Type B pancreatic cell (in vitro differentiated cells): ENCODE results near the gene GMDS. TPM values are rescaled to one million over a fixed set of nuclear protein-coding genes. Genes with fewer than 3 reads are reported as not detected.
A peak's percentile ranks its signal among the peaks of the same experiment; 100 is the strongest.

Source experiments
- DNase-seq: peaks from one replicate; pipeline ENCODE4 v3.0.0; 2021; ENCODE audit warnings: mixed read lengths; ENCODE audit not compliant: unreplicated experiment; ENCODE audit errors: extremely low spot score
- H3K27ac Mint-ChIP-seq: 2 replicates; pipeline ENCODE4 v1.8.0; 2021; ENCODE audit warnings: mild to moderate bottlenecking, mixed read lengths
- H3K27me3 Mint-ChIP-seq: 2 replicates; pipeline ENCODE4 v1.8.0; 2021; ENCODE audit warnings: mixed read lengths
- H3K36me3 Mint-ChIP-seq: 2 replicates; pipeline ENCODE4 v1.8.0; 2021; ENCODE audit warnings: mixed read lengths
- H3K4me1 Mint-ChIP-seq: one replicate; pipeline ENCODE4 v1.8.0; 2021; ENCODE audit warnings: mixed read lengths; ENCODE audit not compliant: unreplicated experiment
- H3K4me3 Mint-ChIP-seq: 2 replicates; pipeline ENCODE4 v1.8.0; 2021; ENCODE audit warnings: mild to moderate bottlenecking, mixed read lengths
- H3K9me3 Mint-ChIP-seq: 2 replicates; pipeline ENCODE4 v1.8.0; 2021; ENCODE audit warnings: mixed read lengths
- total RNA-seq: library from RNA; stranded (reverse); gene quantifications from 2 replicates; pipeline ENCODE4 v1.2.1, GENCODE V29; 2021; ENCODE audit warnings: low replicate concordance
- TF ChIP-seq, protein P1 (sequence below): fragments of 200-600 bp; sonication (generic); conservative IDR thresholded peaks from 2 replicates; pipeline ENCODE4 v1.5.0; 2021; ENCODE audit warnings: antibody characterized with exemption, mild to moderate bottlenecking

GMDS gene
- total RNA-seq, 1 donor from 2014 or later: 41.3 TPM

DNA sequence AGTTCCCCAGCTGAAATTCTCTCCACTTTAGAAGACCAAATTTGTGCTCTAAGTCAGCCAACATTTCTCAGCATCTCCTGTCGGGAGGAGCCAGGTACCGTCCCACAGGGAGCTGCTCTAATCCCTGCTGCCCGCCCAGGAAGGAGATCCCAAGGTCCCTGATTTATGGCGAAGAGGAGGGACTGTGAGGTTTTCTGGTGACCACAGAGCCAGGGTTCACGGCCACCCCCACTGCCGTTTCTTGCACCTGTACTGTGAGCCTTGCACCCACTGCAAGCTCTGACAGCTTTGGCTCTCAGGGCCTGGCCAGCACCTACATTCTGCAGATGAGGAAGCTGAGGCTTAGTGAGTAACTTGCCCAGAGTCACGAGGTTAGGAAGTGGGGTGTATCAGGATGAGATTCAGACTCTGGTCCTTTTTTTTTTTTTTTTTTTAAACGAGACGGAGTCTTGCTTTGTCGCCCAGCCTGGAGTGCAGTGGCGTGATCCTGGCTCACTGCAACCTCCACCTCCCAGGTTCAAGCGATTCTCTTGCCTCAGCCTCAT lies 600.8 kb downstream of the GMDS start:
- Mint-ChIP-seq H3K9me3 (no peaks in the 10 kb centered on the region), H3K36me3 (peaks cover 4% of the 10 kb centered on the region), H3K27me3 (peaks cover 7% of the 10 kb centered on the region), H3K4me3 (no peak overlapping the region), H3K4me1 (peaks cover 18% of the 10 kb centered on the region), H3K27ac (peak overlapping the region; percentile 55)
- TF ChIP-seq, protein P1, sequence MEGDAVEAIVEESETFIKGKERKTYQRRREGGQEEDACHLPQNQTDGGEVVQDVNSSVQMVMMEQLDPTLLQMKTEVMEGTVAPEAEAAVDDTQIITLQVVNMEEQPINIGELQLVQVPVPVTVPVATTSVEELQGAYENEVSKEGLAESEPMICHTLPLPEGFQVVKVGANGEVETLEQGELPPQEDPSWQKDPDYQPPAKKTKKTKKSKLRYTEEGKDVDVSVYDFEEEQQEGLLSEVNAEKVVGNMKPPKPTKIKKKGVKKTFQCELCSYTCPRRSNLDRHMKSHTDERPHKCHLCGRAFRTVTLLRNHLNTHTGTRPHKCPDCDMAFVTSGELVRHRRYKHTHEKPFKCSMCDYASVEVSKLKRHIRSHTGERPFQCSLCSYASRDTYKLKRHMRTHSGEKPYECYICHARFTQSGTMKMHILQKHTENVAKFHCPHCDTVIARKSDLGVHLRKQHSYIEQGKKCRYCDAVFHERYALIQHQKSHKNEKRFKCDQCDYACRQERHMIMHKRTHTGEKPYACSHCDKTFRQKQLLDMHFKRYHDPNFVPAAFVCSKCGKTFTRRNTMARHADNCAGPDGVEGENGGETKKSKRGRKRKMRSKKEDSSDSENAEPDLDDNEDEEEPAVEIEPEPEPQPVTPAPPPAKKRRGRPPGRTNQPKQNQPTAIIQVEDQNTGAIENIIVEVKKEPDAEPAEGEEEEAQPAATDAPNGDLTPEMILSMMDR: no peak
- no peak for DNase-seq

DNA sequence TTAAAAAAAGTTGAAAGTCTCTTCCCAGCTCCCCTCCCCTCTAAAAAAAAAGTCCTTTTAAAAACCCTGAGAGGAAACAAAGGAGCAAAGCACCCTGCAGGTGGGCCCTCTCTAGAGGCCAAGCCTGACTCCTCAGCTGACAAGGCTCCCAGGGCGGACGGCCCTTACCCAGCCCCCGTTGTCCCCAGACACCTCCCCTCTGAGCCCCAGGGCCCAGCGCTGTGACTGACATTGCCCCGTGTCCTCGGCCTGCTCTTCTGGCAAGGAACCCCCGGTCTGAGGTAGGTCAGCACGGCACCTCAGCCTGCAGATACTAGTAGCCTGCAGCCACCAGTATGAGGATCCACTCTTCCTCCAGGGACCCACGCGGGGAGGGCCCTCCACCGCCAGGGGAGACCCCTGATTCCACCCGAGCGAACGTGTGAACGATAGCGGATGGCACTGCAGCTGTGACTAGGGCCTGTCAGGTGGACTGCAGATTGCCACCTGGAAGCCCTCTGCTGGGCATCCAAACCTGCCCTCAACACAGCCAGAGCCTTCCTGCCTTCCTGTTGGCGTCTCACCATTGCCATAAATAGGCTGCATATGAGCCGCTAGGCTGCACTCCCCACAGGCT lies 601.5 kb downstream of the GMDS start:
- TF ChIP-seq, protein P1: no peak
- Mint-ChIP-seq H3K27ac (peak overlapping the region; percentile 55), H3K27me3 (peaks cover 7% of the 10 kb centered on the region), H3K4me1 (peaks cover 18% of the 10 kb centered on the region), H3K4me3 (no peak overlapping the region), H3K9me3 (no peaks in the 10 kb centered on the region), H3K36me3 (peaks cover 4% of the 10 kb centered on the region)
- DNase-seq: no peak

DNA sequence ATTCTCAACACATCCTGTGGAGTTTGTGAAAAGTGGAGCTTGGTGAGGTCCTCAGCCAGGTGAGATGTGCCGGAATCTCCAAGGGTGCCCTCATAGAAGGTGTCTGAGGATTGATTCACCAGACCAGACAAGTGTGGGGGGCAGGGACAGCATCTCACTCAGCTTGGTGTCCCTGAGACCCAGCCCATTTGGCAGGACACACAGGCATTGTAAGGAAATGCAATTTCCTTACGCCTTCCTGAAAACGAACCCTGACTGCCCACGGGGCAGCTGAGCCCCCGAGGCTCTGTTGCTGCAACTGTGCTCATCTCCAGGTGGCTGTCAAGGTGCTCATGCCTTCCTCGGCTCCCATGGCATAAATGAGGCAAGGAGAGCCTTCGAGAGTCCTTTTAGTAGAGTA lies 602.3 kb downstream of the GMDS start:
- peaks cover 4% of the 10 kb centered on the region for H3K36me3 Mint-ChIP-seq
- H3K9me3 Mint-ChIP-seq: no peaks in the 10 kb centered on the region
- peaks cover 7% of the 10 kb centered on the region for H3K27me3 Mint-ChIP-seq
- H3K4me3 Mint-ChIP-seq: no peak overlapping the region
- TF ChIP-seq, protein P1: no peak
- no peak for DNase-seq
- peaks cover 13% of the 10 kb centered on the region for H3K4me1 Mint-ChIP-seq
- no peak overlapping the region for H3K27ac Mint-ChIP-seq

DNA sequence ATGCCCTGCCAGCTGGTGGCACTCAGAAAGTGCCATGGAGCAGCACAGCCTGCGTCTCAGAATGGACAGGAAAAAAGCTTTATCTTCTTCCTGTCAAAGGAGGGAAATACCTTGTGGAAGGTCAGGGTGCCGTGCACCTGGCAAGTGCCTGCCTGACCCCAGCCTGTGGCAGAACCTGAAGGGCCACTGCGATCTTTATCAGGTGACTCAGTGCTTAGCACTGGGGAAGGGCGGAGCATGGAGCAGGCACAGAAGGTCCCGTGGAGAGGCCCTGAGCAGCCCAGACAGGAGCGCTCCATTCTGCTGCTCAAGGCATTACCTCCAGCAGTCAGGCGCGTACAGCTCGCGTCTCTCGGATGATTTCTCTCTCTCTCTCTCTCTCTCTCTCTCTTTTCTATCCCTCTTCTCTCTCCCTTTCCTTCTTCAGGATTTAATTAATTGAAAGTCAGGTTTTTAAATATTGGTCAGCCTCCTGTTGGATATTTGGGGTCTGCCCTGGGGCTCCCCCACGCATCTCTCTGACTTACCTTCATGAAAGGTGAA lies 604.0 kb downstream of the GMDS start:
- peaks cover 13% of the 10 kb centered on the region for H3K4me1 Mint-ChIP-seq
- DNase-seq: no peak
- no peaks in the 10 kb centered on the region for H3K9me3 Mint-ChIP-seq
- H3K4me3 Mint-ChIP-seq: no peak overlapping the region
- peaks cover 7% of the 10 kb centered on the region for H3K27me3 Mint-ChIP-seq
- no peak overlapping the region for H3K27ac Mint-ChIP-seq
- peaks cover 4% of the 10 kb centered on the region for H3K36me3 Mint-ChIP-seq
- TF ChIP-seq, protein P1: no peak

DNA sequence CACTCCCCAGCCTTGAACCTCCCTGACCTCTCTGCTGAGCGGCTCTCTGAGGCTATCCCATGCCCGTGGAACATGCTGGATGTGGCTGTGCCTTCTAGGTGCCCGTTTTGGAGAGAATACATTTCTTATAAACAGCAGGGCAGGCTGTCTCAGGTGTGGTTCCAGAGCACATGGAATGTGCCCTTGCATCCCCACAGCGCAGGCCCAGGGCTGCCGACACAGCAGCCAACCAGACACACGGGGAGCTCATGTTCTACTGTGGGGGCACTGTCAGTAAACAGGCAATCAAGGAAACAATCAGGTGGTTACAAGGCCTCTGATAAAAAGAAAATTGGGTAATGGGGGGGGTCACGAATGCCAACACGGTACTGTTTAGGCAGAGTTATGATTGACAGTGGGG lies 604.9 kb downstream of the GMDS start:
- Mint-ChIP-seq H3K27me3 (peaks cover 4% of the 10 kb centered on the region), H3K27ac (no peak overlapping the region), H3K4me3 (no peak overlapping the region), H3K9me3 (no peaks in the 10 kb centered on the region), H3K36me3 (peaks cover 1% of the 10 kb centered on the region), H3K4me1 (peaks cover 13% of the 10 kb centered on the region)
- no peak for DNase-seq
- TF ChIP-seq, protein P1: no peak
